Karpas-422 (cell line): ENCODE measurements around the gene CYP4V2. TPM values are rescaled to one million over a fixed set of nuclear protein-coding genes. Genes with fewer than 3 reads are reported as not detected.

Experiments
- DNase-seq: peaks from one replicate; pipeline ENCODE4 v3.0.0-alpha.2; 2015
- H2AFZ ChIP-seq: fragments of 200-600 bp; sonication (generic); 2 replicates; pipeline ENCODE4 v1.6.1; 2014; ENCODE audit warnings: antibody characterized with exemption, low read length, mixed read lengths
- H3K27ac ChIP-seq: fragments of 200-600 bp; sonication (generic); 2 replicates; pipeline ENCODE4 v1.5.1; 2014; ENCODE audit warnings: mild to moderate bottlenecking, low read length, moderate library complexity
- H3K27me3 ChIP-seq: fragments of 200-600 bp; sonication (generic); 2 replicates; pipeline ENCODE4 v1.6.1; 2014; ENCODE audit warnings: low read length, mixed read lengths
- H3K36me3 ChIP-seq: fragments of 200-600 bp; sonication (generic); 2 replicates; pipeline ENCODE4 v1.6.1; 2014; ENCODE audit warnings: low read length, mixed read lengths; ENCODE audit not compliant: insufficient read depth
- H3K4me1 ChIP-seq: fragments of 200-600 bp; sonication (generic); 2 replicates; pipeline ENCODE4 v1.6.1; 2014; ENCODE audit warnings: mild to moderate bottlenecking, low read length, mixed read lengths
- H3K4me2 ChIP-seq: fragments of 200-600 bp; sonication (generic); 2 replicates; pipeline ENCODE4 v1.6.1; 2014; ENCODE audit warnings: low read length, low read depth, mild to moderate bottlenecking; ENCODE audit not compliant: poor library complexity, severe bottlenecking
- H3K4me3 ChIP-seq: fragments of 200-600 bp; sonication (generic); 2 replicates; pipeline ENCODE4 v1.5.1; 2014; ENCODE audit warnings: mild to moderate bottlenecking, antibody characterized with exemption, low read length, mixed read lengths
- H3K79me2 ChIP-seq: fragments of 200-600 bp; sonication (generic); 2 replicates; pipeline ENCODE4 v1.6.1; 2014; ENCODE audit warnings: mild to moderate bottlenecking, low read length, mixed read lengths
- H3K9ac ChIP-seq: fragments of 200-600 bp; sonication (generic); 2 replicates; pipeline ENCODE4 v1.6.0; 2014; ENCODE audit warnings: low read length
- H3K9me2 ChIP-seq: fragments of 200-600 bp; sonication (generic), shearing (Covaris generic); replicated peaks from 2 replicates; pipeline ENCODE4 v1.6.0; 2014; ENCODE audit warnings: mild to moderate bottlenecking, low read length, moderate library complexity; ENCODE audit not compliant: insufficient read depth
- H3K9me3 ChIP-seq: fragments of 300-700, 200-600 bp; sonication (generic); 2 replicates; pipeline ENCODE4 v1.6.1; 2014; ENCODE audit warnings: low read length, mixed read lengths
- H4K20me1 ChIP-seq: fragments of 200-600 bp; sonication (generic); 2 replicates; pipeline ENCODE4 v1.6.1; 2014; ENCODE audit warnings: mild to moderate bottlenecking, antibody characterized with exemption, low read length, low read depth; ENCODE audit not compliant: insufficient read depth
- total RNA-seq: library from RNA; depleted of rRNA; stranded (reverse); fragments of >200 nt; shearing (Covaris generic); gene quantifications from 2 replicates; pipeline ENCODE4 v1.2.3, GENCODE V29; 2014; ENCODE audit warnings: low replicate concordance

Gene CYP4V2
- total RNA-seq, 1 experiment from 2014 or later = 61.3 TPM

DNA sequence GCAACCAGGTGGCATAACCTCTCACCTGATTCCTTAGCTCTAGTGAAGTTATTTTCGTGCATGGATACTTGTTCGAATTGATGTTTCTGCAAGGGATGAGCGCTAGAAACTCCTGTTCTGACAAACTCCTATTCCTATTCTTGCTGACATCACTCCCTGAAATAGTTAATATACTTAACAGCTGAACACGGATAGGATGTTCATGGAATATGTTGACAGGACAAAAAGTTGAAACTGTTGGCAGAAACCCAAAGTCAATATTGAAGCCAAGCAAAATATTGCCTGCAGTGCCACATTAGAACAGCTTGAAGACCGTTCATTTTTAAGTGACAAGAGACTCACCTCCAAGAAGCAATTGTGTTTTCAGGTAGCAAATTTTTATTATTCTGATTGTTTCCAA lies 35.9 kb downstream of the CYP4V2 start, which contains the start of gene KLKB1:
Gene KLKB1 (plus strand): TSS at position 287 of the 400 bp plus-strand sequence. CDS start 689 bp downstream, outside the sequence.
- H3K27ac ChIP-seq = no peak within 1 kb of the TSS
- H3K79me2 ChIP-seq = no peaks in the 10 kb centered on the region
- no peaks in the 10 kb centered on the region for H4K20me1 ChIP-seq
- no peak within 1 kb of the TSS for H2AFZ ChIP-seq
- H3K27me3 ChIP-seq = no peaks in the 10 kb centered on the region
- no peak within 1 kb of the TSS for H3K4me2 ChIP-seq
- H3K9me2 ChIP-seq = no peaks in the 10 kb centered on the region
- H3K4me3 ChIP-seq = no peak within 1 kb of the TSS
- peaks cover 6% of the 10 kb centered on the region for H3K36me3 ChIP-seq
- H3K9ac ChIP-seq = no peak within 1 kb of the TSS
- H3K9me3 ChIP-seq = 0 out of 2 replicates have a peak, but pooled peaks cover 3% of the 10 kb centered on the region
- DNase-seq = no peak
- H3K4me1 ChIP-seq = no peaks in the 10 kb centered on the region

DNA sequence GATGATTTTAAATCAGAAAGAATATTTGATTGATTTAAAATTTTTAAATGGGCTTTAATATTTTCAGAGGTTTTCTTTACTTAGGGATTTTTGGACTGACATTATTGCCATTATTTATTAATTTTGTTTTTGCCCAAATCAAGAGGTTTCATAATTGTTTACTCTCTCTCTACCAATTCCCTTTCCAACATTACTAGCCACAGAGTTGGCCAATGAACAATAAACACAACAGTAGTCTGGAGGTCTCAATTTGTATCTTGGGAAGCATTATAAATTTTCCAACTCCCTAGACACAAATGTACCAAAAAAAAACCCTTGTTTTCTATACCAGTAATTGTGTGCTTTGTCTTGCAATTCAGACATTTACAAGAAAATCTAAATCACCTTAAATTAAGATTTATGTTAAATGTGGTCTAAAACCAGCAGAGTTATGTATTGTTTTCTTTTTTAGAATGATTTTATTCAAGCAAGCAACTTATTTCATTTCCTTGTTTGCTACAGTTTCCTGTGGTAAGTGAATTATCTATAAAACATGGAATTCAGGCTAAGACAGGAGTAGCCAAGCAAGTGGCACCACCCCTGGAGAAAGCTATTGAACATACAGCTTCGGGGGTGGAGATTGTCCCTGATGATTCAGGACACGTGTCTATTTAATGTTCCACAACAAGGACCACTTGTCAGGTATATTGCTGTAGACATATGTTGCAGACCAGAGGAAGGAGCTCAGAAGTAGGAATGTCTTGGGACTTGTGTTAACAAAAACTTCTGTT lies 36.6 kb downstream of the CYP4V2 start:
- Histone ChIP-seq H3K4me3 (no peak overlapping the region), H3K79me2 (no peaks in the 10 kb centered on the region), H2AFZ (no peak overlapping the region), H4K20me1 (no peaks in the 10 kb centered on the region), H3K9ac (no peak overlapping the region), H3K27ac (no peak overlapping the region), H3K4me2 (no peak overlapping the region), H3K4me1 (no peaks in the 10 kb centered on the region), H3K9me3 (0 out of 2 replicates have a peak, but pooled peaks cover 3% of the 10 kb centered on the region), H3K27me3 (no peaks in the 10 kb centered on the region), H3K36me3 (peaks cover 6% of the 10 kb centered on the region), H3K9me2 (no peaks in the 10 kb centered on the region)
- no peak for DNase-seq

DNA sequence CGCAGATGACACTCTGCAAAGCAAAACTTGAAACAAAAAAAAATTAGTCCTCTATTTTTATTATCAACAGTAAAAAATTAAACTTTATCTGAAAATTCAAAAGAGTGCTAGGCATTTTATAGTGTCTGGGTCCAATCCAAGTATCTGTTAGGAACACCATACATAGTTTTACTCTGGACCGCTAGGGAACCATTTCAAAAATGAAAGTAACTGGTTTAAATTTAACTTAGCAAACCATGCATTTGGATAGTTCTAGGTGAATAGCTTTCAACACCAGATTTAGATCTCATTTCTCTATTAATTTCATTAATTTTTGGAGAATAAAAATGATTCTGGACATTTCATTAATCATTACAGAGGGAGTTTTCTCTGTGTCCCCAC lies 37.1 kb downstream of the CYP4V2 start:
- H3K4me3 ChIP-seq = no peak overlapping the region
- no peaks in the 10 kb centered on the region for H3K27me3 ChIP-seq
- no peaks in the 10 kb centered on the region for H3K9me2 ChIP-seq
- H3K79me2 ChIP-seq = no peaks in the 10 kb centered on the region
- no peak for DNase-seq
- peaks cover 6% of the 10 kb centered on the region for H3K36me3 ChIP-seq
- no peak overlapping the region for H3K4me2 ChIP-seq
- no peak overlapping the region for H2AFZ ChIP-seq
- no peaks in the 10 kb centered on the region for H3K4me1 ChIP-seq
- no peaks in the 10 kb centered on the region for H4K20me1 ChIP-seq
- no peak overlapping the region for H3K9ac ChIP-seq
- no peak overlapping the region for H3K27ac ChIP-seq
- 0 out of 2 replicates have a peak, but pooled peaks cover 3% of the 10 kb centered on the region for H3K9me3 ChIP-seq

DNA sequence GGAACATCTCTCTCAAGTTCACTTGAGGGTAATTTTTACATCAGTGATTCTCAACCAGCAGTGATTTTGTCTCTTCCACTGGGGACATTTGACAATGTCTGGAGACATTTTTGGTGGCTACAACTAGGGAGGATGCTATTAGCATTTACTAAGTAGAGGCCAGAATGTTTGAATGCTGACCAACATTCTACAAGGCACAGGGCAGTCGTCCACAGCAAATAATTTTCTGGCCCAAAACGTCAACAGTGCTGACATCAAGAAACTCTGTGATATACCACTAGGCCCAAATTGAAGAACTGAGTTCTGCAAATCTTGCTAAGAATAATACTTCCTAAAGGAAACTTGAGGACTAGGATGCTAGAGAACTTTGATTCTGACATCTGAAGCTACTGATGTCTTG lies 43.0 kb downstream of the CYP4V2 start:
- Histone ChIP-seq H3K9me3 (no peaks in the 10 kb centered on the region), H3K27ac (no peak overlapping the region), H3K79me2 (no peaks in the 10 kb centered on the region), H3K36me3 (no peaks in the 10 kb centered on the region; the same call in 1 of the 2 replicates), H3K4me1 (no peaks in the 10 kb centered on the region), H3K9ac (no peak overlapping the region), H3K4me3 (no peak overlapping the region), H3K9me2 (no peaks in the 10 kb centered on the region), H3K4me2 (no peak overlapping the region), H2AFZ (no peak overlapping the region), H4K20me1 (no peaks in the 10 kb centered on the region), H3K27me3 (no peaks in the 10 kb centered on the region)
- no peak for DNase-seq

DNA sequence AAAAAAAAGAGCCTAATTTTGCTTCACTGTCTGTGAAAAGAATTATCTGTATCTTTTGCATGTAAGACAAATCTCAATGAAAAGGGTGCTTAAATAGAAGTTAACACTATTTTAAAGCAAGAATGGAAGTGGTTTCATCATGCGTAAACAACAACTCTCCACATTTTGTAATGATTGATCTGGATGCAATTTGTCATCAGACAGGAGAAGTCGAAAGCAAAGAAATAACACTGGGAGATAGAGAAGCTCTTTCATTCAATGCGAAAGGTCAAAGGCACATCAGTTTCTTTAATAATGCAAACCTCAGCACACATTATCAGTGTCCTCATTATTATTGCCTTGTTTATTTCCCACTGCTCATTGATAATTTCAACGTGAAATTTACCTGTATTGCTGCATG lies 44.8 kb downstream of the CYP4V2 start:
- Histone ChIP-seq H3K36me3 (no peaks in the 10 kb centered on the region), H3K4me1 (no peaks in the 10 kb centered on the region), H3K4me3 (no peak overlapping the region), H3K27ac (no peak overlapping the region), H3K27me3 (no peaks in the 10 kb centered on the region), H3K9me3 (no peaks in the 10 kb centered on the region), H3K9ac (no peak overlapping the region), H4K20me1 (no peaks in the 10 kb centered on the region), H3K4me2 (no peak overlapping the region), H3K79me2 (no peaks in the 10 kb centered on the region), H2AFZ (no peak overlapping the region), H3K9me2 (no peaks in the 10 kb centered on the region)
- DNase-seq = no peak

DNA sequence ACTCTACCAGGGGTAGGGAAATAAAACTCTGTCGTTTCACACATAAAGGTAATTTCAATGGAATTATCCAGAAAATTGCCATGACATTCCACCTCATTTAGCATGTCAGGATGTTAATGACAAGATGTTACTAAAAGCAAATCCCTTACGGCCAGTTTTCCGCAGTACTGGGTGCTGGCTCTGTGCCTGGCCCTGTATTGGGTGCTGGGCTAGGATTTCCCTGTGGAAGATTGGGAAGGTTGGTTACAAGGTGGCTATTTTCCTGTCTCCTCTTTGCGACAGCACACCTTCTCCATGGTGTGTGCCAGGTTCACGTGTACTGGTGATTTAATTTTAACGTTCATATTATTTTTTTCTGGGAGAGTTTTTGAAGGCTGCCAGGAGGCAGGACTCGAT lies 49.1 kb downstream of the CYP4V2 start:
- Histone ChIP-seq H3K27me3 (no peaks in the 10 kb centered on the region), H3K27ac (no peak overlapping the region), H3K36me3 (no peaks in the 10 kb centered on the region), H3K9me3 (no peaks in the 10 kb centered on the region), H4K20me1 (no peaks in the 10 kb centered on the region), H3K9me2 (no peaks in the 10 kb centered on the region), H3K9ac (no peak overlapping the region), H3K4me3 (no peak overlapping the region), H3K4me2 (no peak overlapping the region), H3K4me1 (no peaks in the 10 kb centered on the region), H3K79me2 (no peaks in the 10 kb centered on the region), H2AFZ (no peak overlapping the region)
- DNase-seq = no peak

DNA sequence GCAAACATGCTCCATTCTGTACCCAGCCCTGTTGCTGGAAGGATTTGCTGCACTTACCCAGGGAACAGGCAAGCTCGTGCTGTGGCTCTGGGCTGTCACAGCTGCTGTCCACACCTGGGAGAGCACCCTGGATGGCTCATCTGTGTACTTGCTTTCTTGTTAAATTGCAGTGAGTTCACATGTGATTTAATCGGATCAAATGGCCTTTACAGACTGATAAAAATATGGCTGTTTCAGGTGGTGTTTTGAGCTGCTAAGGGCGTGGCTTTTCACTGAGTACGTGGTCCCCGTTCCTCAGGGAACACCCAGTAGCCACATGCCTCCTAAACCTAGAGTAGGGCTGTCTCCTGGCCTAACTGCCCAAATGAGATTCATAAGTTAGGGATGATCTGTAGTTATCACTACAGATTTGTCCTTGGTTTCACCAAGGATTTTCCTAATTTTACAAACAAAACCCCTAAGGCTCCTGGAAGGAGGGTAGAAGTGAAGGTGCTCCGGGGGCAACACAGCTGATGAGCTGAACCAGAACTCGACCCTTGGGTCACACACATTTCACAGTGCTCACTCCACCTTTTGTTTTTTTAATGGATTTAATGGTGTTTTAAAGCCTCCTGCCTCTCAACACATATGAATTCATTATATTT lies 49.6 kb downstream of the CYP4V2 start:
- Histone ChIP-seq H4K20me1 (no peaks in the 10 kb centered on the region), H3K9me2 (no peaks in the 10 kb centered on the region), H3K36me3 (no peaks in the 10 kb centered on the region), H2AFZ (no peak overlapping the region), H3K4me1 (no peaks in the 10 kb centered on the region), H3K9me3 (no peaks in the 10 kb centered on the region), H3K4me2 (no peak overlapping the region), H3K4me3 (no peak overlapping the region), H3K9ac (no peak overlapping the region), H3K27me3 (no peaks in the 10 kb centered on the region), H3K79me2 (no peaks in the 10 kb centered on the region), H3K27ac (no peak overlapping the region)
- DNase-seq = no peak

DNA sequence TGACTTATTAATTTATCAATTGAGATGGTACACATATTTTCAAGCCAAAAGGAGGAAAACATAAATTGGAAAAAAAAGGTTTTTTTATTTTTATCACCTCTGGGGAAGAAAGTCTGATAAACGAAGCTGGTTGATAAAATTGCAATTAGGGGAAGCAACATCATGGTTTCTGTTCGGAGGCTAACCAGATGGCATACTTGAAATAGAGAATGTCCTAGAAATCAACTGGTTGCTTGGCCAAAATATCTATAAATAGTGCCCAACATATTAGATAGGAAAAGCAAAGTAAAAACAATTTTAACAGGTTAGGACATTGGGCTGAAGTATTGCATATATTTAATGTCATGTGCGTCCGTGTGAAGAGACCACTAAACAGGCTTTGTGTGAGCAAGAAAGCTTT lies 50.2 kb downstream of the CYP4V2 start:
- H3K79me2 ChIP-seq = no peaks in the 10 kb centered on the region
- no peak overlapping the region for H3K4me3 ChIP-seq
- H3K27me3 ChIP-seq = no peaks in the 10 kb centered on the region
- no peaks in the 10 kb centered on the region for H3K4me1 ChIP-seq
- H3K9me2 ChIP-seq = no peaks in the 10 kb centered on the region
- no peaks in the 10 kb centered on the region for H3K36me3 ChIP-seq
- no peak overlapping the region for H3K9ac ChIP-seq
- no peak overlapping the region for H3K27ac ChIP-seq
- H2AFZ ChIP-seq = no peak overlapping the region
- DNase-seq = no peak
- H4K20me1 ChIP-seq = no peaks in the 10 kb centered on the region
- H3K4me2 ChIP-seq = no peak overlapping the region
- no peaks in the 10 kb centered on the region for H3K9me3 ChIP-seq
